Glomerular visceral epithelial cell (primary cell): Measurements from ENCODE around the gene AOAH.

Experiments
- DNase-seq: peaks from one replicate; pipeline ENCODE4 v3.0.0-alpha.2; 2016; ENCODE audit errors: extremely low spot score

The AOAH gene

GRCh38 chr7:36690514-36691187 lies 33.6 kb downstream of the AOAH start:
- DNase-seq: no peak

- DNase-seq: no peak
Measured at GRCh38 chr7:36690041-36690440, 34.3 kb downstream of the AOAH start.

- DNase-seq: peak; percentile 40
Measured at GRCh38 chr7:36686499-36686898, 37.8 kb downstream of the AOAH start.

GRCh38 chr7:36684954-36685353 lies 39.3 kb downstream of the AOAH start:
- no peak for DNase-seq

GRCh38 chr7:36683695-36684357 lies 40.5 kb downstream of the AOAH start:
- DNase-seq: no peak

GRCh38 chr7:36683111-36683510 lies 41.2 kb downstream of the AOAH start:
- DNase-seq: no peak

- DNase-seq: no peak
Measured at GRCh38 chr7:36682102-36682501, 42.2 kb downstream of the AOAH start.

- DNase-seq: no peak
Measured at GRCh38 chr7:36677769-36678437, 46.4 kb downstream of the AOAH start.

GRCh38 chr7:36673703-36674102 lies 50.6 kb downstream of the AOAH start:
- DNase-seq: no peak

GRCh38 chr7:36671432-36671829 lies 52.9 kb downstream of the AOAH start:
- DNase-seq: no peak

GRCh38 chr7:36670585-36671431 lies 53.5 kb downstream of the AOAH start:
- DNase-seq: peak; percentile 73

GRCh38 chr7:36668750-36669149 lies 55.5 kb downstream of the AOAH start:
- no peak for DNase-seq

- no peak for DNase-seq
Measured at GRCh38 chr7:36668080-36668479, 56.2 kb downstream of the AOAH start.

GRCh38 chr7:36667007-36667745 lies 57.1 kb downstream of the AOAH start:
- no peak for DNase-seq

GRCh38 chr7:36663481-36663880 lies 60.8 kb downstream of the AOAH start:
- DNase-seq: no peak

GRCh38 chr7:36661135-36661840 lies 63.0 kb downstream of the AOAH start:
- peak; percentile 70 for DNase-seq

GRCh38 chr7:36659638-36660341 lies 64.5 kb downstream of the AOAH start:
- DNase-seq: no peak

GRCh38 chr7:36659172-36659516 lies 65.2 kb downstream of the AOAH start:
- peak; percentile 87 for DNase-seq

- DNase-seq: peak; percentile 92
Measured at GRCh38 chr7:36658335-36659171, 65.7 kb downstream of the AOAH start.
